ENCODE results near the gene RBSN.

The RBSN gene

DNA sequence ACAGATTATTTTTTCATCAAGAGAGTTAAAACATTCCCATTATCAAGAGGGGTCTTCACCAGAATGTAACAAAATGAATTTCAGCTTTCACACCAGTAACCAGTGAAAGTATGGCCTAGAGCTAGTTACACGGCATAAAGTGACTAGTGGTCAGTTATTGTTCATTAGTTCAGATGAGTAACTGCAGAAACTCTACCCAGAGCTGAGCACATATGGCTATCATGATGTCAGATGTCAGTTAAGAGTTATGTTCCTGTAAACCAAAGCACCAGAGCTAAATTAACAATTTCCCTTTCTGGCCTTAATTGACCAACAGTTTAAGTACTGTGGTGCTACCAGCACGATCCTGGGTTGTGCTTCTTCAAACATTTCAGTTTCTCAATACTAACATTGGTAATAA lies 27.2 kb downstream of the RBSN start:
- Histone ChIP-seq H3K9me3 (replicated peaks; ENCODE audit: low read length) (no peaks in the 10 kb centered on the region), H3K27me3 (ENCODE audit: control insufficient read depth, insufficient read depth, low read length) (no peaks in the 10 kb centered on the region), H3K36me3 (ENCODE audit: insufficient read depth, low read length) (peaks cover 49% of the 10 kb centered on the region), H3K4me3 (ENCODE audit: low read length) (no peak overlapping the region), H3K9ac (ENCODE audit: low read depth, low read length) (no peak overlapping the region), H3K4me1 (ENCODE audit: control insufficient read depth, insufficient read depth, low read length) (peaks cover 3% of the 10 kb centered on the region), H3K4me2 (ENCODE audit: low read length) (no peak overlapping the region)

DNA sequence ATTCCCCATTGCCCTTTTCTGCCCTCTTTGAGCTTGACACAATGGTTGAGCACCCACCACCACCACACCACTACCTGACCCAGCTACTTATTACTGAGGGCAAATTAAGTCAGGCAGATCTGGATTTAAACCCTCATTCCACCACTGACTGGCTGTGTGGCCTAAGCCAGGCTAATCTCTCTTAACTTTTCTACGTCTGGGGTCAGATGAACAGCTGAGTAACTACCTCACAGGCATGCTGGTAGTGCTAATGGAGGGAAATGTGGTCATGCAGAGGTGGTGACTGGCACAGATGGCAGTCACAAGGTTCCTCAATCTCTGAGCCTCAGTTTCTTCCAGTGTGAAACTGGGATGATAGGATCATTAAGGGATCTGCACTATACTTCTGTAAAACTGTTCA lies 29.5 kb downstream of the RBSN start:
- Histone ChIP-seq H3K4me3 (ENCODE audit: low read length) (no peak overlapping the region), H3K9me3 (replicated peaks; ENCODE audit: low read length) (no peaks in the 10 kb centered on the region), H3K36me3 (ENCODE audit: insufficient read depth, low read length) (peaks cover 33% of the 10 kb centered on the region), H3K9ac (ENCODE audit: low read depth, low read length) (no peak overlapping the region), H3K4me2 (ENCODE audit: low read length) (no peak overlapping the region), H3K27me3 (ENCODE audit: control insufficient read depth, insufficient read depth, low read length) (no peaks in the 10 kb centered on the region), H3K4me1 (ENCODE audit: control insufficient read depth, insufficient read depth, low read length) (peaks cover 8% of the 10 kb centered on the region)

DNA sequence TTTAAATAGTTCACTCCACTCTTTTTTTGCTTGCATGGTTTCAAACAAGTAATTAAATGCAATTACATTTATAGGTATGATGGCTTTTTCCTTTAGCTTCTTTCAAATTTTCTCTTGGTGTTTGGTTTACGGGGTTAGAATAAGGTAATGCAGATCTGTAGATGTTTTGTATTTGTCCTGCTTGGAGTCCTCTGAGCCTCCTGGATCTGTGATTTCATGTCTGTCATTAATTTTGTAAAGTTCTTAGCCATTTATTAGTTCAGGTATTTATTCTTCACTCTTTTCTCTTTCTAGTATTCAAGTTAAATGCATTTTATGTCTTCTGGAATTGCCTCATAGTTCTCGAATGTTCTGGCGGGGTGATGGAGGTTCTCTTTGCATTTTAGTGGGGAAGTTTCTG lies 32.5 kb downstream of the RBSN start:
- Histone ChIP-seq H3K36me3 (ENCODE audit: insufficient read depth, low read length) (peaks cover 8% of the 10 kb centered on the region), H3K4me3 (ENCODE audit: low read length) (no peak overlapping the region), H3K27me3 (ENCODE audit: control insufficient read depth, insufficient read depth, low read length) (no peaks in the 10 kb centered on the region), H3K4me1 (ENCODE audit: control insufficient read depth, insufficient read depth, low read length) (peaks cover 20% of the 10 kb centered on the region), H3K4me2 (ENCODE audit: low read length) (no peak overlapping the region), H3K9ac (ENCODE audit: low read depth, low read length) (no peak overlapping the region), H3K9me3 (replicated peaks; ENCODE audit: low read length) (no peaks in the 10 kb centered on the region)

DNA sequence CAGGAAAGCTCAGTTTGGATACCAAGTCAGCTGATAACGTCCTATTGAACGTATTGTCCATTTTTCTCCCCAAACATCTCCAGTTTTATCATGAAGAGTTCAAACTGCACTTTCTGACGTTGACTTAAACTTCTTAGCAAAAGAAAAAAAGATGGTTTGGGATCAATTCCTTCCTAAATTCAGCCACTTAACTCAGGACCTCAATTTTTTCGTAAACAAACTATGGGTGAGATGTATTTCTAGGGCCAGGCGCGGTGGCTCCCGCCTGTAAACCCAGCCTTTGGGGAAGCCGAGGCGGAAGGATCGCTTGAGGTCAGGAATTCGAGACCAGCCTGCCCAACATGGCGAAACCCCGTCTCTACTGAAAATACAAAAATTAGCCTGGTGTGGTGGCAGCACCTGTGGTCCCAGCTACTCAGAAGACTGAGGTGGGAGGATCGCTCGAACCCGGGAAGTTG lies 33.4 kb downstream of the RBSN start:
- Histone ChIP-seq H3K9ac (ENCODE audit: low read depth, low read length) (peak overlapping the region; percentile 96), H3K36me3 (ENCODE audit: insufficient read depth, low read length) (peaks cover 8% of the 10 kb centered on the region), H3K4me1 (ENCODE audit: control insufficient read depth, insufficient read depth, low read length) (peaks cover 20% of the 10 kb centered on the region), H3K4me2 (ENCODE audit: low read length) (peak overlapping the region; percentile 84), H3K4me3 (ENCODE audit: low read length) (peak overlapping the region; percentile 91), H3K9me3 (replicated peaks; ENCODE audit: low read length) (no peaks in the 10 kb centered on the region), H3K27me3 (ENCODE audit: control insufficient read depth, insufficient read depth, low read length) (no peaks in the 10 kb centered on the region)

DNA sequence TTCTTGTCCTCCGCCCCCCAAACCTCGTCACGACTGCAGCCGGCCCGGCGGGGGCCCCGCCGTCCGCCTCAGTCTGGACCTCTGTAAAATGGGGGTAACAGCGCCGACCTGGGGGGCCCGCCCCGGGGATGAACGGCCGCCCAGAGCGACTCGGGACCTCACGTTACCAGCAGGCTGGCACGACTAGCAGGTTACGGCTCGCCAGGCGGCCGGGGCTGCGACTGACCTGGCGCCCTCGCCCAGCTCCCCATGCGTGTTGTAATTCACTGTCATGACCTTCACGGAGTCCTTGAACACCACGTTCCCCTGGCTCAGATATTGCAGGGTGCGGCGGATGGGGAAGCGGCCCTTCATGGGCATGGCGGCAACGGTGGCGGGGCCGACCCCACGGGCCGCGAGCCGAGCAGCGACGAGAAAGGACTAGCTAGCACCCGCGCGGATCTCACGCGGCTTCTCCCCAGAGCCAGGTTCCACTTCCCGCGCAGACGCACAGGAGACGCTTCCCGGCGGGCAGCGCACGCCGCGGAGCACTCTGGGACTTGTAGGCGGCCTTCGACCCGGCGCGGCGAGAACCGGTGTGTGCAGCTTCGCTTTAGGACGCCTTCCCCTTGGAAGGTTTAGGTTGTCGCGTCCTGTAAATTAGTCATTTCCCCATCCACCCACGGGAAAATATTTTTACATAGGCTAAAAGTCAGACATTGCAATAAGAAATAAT lies 34.0 kb downstream of the RBSN start, which contains the start of gene MRPS25:
TSS of gene MRPS25 (minus strand) at position 481 of the 715 bp plus-strand sequence. CDS start at position 360, 121 bp downstream.
- Histone ChIP-seq H3K4me1 (ENCODE audit: control insufficient read depth, insufficient read depth, low read length) (peaks cover 17% of the 10 kb centered on the region), H3K4me3 (ENCODE audit: low read length) (peak within 1 kb of the TSS; percentile 91)

DNA sequence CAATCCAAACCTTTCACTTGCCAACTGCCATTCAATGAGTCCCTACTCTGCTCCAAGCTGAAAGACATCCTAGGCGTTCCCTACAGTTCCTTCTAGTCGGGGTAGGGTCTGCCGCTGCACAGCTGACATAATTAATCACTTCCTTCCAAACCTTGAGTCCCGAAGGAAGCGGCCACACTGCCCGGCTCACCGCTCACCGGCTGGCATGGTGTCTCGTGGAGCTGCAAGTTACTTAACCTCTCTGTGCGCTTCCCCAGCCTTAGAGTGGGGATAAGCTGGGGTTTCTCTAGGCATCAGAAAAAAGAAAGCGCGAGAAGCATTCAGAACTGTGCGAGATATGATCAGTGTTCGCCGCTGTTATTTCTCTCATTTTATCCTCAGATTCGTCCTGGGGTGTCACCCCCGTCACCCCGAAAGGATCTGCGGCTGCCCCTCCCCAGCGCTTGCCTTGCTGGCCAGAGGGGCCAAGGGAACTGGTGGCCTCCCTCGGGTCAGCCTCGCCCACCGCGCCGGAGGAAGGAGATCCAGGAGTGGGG lies 34.6 kb downstream of the RBSN start:
- Histone ChIP-seq H3K4me3 (ENCODE audit: low read length) (peak overlapping the region; percentile 91), H3K36me3 (ENCODE audit: insufficient read depth, low read length) (no peaks in the 10 kb centered on the region), H3K4me1 (ENCODE audit: control insufficient read depth, insufficient read depth, low read length) (peaks cover 17% of the 10 kb centered on the region), H3K4me2 (ENCODE audit: low read length) (peak overlapping the region; percentile 84), H3K9ac (ENCODE audit: low read depth, low read length) (peak overlapping the region; percentile 96), H3K9me3 (replicated peaks; ENCODE audit: low read length) (no peaks in the 10 kb centered on the region), H3K27me3 (ENCODE audit: control insufficient read depth, insufficient read depth, low read length) (no peaks in the 10 kb centered on the region)

More for the DNA sequence above, 34.0 kb downstream of the RBSN start, which contains the start of gene MRPS25:
- Histone ChIP-seq H3K9ac (ENCODE audit: low read depth, low read length) (peak within 1 kb of the TSS; percentile 96), H3K27me3 (ENCODE audit: control insufficient read depth, insufficient read depth, low read length) (no peaks in the 10 kb centered on the region), H3K36me3 (ENCODE audit: insufficient read depth, low read length) (peaks cover 4% of the 10 kb centered on the region), H3K9me3 (replicated peaks; ENCODE audit: low read length) (no peaks in the 10 kb centered on the region), H3K4me2 (ENCODE audit: low read length) (peak within 1 kb of the TSS; percentile 84)

DNA sequence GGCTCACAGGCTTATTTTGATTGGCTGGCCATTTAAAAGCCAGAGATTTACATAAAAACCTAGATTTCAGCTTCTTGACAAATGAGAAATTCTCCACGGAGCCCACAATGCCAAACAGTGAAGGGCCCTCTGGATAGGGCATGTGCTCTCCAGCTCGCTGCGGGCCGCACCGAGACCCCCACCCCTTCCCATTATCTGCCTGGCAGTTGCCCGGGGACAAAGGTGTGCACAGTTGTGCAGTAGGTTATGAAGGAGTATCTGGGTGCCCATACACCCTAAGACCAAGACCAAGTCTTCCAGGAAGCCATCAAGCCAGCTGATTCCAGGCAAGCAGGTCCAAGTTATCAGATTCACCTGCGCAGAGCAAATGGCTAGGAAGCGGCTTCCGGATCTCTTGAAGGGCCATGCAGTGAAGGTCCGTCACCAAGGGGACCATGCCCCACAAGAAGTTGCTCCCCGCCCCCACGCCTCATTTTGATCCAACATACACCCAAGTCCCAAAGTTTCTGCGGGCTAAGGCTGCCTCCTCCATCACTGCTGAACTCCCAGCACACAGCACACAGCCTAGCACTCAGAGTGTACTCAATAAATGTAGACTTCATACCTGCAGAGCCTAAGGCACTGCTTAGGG lies 35.2 kb downstream of the RBSN start:
- peak overlapping the region; percentile 91 for H3K4me3 ChIP-seq (ENCODE audit: low read length)
- no peaks in the 10 kb centered on the region for H3K9me3 ChIP-seq (replicated peaks; ENCODE audit: low read length)
- H3K4me1 ChIP-seq (ENCODE audit: control insufficient read depth, insufficient read depth, low read length): peaks cover 17% of the 10 kb centered on the region
- no peaks in the 10 kb centered on the region for H3K27me3 ChIP-seq (ENCODE audit: control insufficient read depth, insufficient read depth, low read length)
- H3K4me2 ChIP-seq (ENCODE audit: low read length): peak overlapping the region; percentile 84
- H3K9ac ChIP-seq (ENCODE audit: low read depth, low read length): peak overlapping the region; percentile 96
- peaks cover 5% of the 10 kb centered on the region for H3K36me3 ChIP-seq (ENCODE audit: insufficient read depth, low read length)

DNA sequence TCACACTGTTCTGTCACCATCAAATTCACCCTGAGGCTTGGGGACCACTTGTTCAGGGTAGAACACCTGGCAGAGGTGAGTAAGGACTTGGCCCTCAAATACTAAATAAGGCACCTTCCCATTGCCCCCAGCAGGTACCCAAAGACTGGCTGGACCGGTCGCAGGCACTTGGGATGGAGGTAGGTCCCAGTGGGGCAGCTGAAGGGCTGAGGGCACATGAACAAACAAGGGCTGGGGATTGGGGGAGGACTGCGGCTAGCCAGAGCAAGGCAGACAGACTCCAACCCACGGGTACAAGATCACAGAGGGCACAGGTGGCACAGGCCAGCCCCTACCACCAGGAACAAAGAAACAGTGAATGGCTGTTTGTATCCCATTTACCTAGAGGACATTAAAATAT lies 35.7 kb downstream of the RBSN start:
- Histone ChIP-seq H3K4me3 (ENCODE audit: low read length) (no peak overlapping the region), H3K4me2 (ENCODE audit: low read length) (peak overlapping the region; percentile 84), H3K36me3 (ENCODE audit: insufficient read depth, low read length) (peaks cover 10% of the 10 kb centered on the region), H3K9ac (ENCODE audit: low read depth, low read length) (no peak overlapping the region), H3K4me1 (ENCODE audit: control insufficient read depth, insufficient read depth, low read length) (peaks cover 17% of the 10 kb centered on the region), H3K27me3 (ENCODE audit: control insufficient read depth, insufficient read depth, low read length) (no peaks in the 10 kb centered on the region), H3K9me3 (replicated peaks; ENCODE audit: low read length) (no peaks in the 10 kb centered on the region)

DNA sequence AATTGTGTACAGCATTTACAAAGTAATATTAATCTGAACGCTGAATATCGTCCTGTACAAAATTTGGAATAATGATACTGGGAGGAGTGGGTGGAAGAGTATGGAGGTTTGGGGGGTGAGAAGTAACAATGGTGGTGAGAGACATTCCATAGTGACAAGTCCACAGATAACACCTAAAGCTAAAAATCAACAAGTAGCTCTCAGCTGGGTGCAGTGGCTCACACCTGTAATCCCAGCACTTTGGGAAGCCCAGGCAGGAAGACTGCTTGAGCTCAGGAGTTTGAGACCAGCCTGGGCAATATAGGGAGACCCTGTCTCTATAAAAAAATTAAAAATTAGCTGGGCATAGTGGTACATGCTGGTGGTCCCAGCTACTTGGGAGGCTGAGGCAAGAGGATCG lies 38.9 kb downstream of the RBSN start:
- Histone ChIP-seq H3K9ac (ENCODE audit: low read depth, low read length) (no peak overlapping the region), H3K9me3 (replicated peaks; ENCODE audit: low read length) (no peaks in the 10 kb centered on the region), H3K4me3 (ENCODE audit: low read length) (no peak overlapping the region), H3K27me3 (ENCODE audit: control insufficient read depth, insufficient read depth, low read length) (no peaks in the 10 kb centered on the region), H3K36me3 (ENCODE audit: insufficient read depth, low read length) (peaks cover 30% of the 10 kb centered on the region), H3K4me1 (ENCODE audit: control insufficient read depth, insufficient read depth, low read length) (peaks cover 17% of the 10 kb centered on the region), H3K4me2 (ENCODE audit: low read length) (no peak overlapping the region)

DNA sequence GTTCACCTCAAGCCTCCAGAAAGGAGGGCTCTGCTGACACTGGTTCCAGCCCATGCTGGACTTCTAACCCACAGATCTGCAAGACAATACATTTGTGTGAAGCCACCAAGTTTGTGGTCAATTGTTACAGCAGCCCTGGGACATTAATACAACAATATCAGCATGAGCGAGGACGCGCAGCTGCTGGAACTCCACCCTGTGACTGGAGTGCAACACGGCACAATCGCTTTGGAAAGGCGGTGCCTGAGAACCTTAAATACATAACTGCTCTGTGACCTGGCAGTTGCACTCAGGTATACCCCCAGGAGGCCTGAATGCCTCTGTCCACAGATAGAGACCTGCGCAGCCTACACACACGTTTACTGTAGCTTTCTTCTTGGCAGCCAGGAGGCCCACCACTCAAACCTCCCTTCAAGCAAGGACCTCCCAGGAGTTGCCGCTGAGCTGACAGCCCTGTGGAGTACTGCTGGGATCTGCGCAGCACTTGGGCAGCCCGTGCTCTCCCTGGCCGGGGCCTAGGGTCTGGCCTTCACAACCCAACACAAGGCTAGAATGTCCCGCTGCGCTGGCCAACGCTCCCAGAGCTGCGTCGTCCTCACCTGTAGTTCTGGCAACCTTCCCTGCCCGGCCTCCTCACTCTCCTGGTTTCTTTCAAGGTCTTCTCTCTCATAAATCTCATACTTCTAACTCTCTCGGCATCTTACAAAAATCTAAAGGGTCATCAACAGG lies 42.1 kb downstream of the RBSN start:
- H3K27me3 ChIP-seq (ENCODE audit: control insufficient read depth, insufficient read depth, low read length): no peaks in the 10 kb centered on the region
- H3K36me3 ChIP-seq (ENCODE audit: insufficient read depth, low read length): peaks cover 45% of the 10 kb centered on the region
- H3K9ac ChIP-seq (ENCODE audit: low read depth, low read length): no peak overlapping the region
- no peaks in the 10 kb centered on the region for H3K9me3 ChIP-seq (replicated peaks; ENCODE audit: low read length)
- no peak overlapping the region for H3K4me3 ChIP-seq (ENCODE audit: low read length)
- H3K4me2 ChIP-seq (ENCODE audit: low read length): no peak overlapping the region
- H3K4me1 ChIP-seq (ENCODE audit: control insufficient read depth, insufficient read depth, low read length): peaks cover 7% of the 10 kb centered on the region

DNA sequence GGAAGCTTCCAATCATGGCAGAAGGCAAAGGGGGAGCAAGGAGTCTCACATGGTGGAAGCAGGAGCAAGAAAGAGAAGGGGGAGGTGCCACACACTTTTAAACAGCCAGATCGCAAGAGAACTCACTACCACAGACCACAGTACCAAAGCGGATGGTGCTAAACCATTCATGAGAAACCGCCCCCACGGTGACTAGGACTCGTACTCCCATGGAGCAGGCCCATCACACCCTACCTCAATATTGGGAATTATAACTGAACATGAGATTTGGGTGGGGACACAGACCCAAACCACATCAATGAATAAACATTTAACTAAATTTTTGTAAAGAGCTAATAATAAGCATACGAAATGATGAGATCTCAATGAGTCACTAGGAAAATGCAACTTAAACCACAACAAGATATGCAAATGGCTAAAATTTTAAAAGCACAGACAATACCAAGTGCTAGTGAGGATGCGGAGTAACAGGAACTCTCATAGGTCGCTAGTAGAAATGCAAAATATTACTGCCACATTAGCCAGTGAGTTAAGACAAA lies 43.9 kb downstream of the RBSN start:
- Histone ChIP-seq H3K4me3 (ENCODE audit: low read length) (no peak overlapping the region), H3K9me3 (replicated peaks; ENCODE audit: low read length) (no peaks in the 10 kb centered on the region), H3K27me3 (ENCODE audit: control insufficient read depth, insufficient read depth, low read length) (no peaks in the 10 kb centered on the region), H3K4me2 (ENCODE audit: low read length) (peak overlapping the region; percentile 27), H3K9ac (ENCODE audit: low read depth, low read length) (no peak overlapping the region), H3K36me3 (ENCODE audit: insufficient read depth, low read length) (peaks cover 58% of the 10 kb centered on the region), H3K4me1 (ENCODE audit: control insufficient read depth, insufficient read depth, low read length) (peaks cover 7% of the 10 kb centered on the region)

Data from skeletal muscle satellite cell (primary cell).